ENCODE data around the gene SARS1.

Gene SARS1

GRCh38 chr1:109191891-109192290 is 21.8 kb upstream of the SARS1 start:
- no peak overlapping the region for H3K9ac ChIP-seq (ENCODE audit: low read depth in 1 of 2, low read length in 2 of 2)
- H3K36me3 ChIP-seq (ENCODE audit: control insufficient read depth in 1 of 2, insufficient read depth in 2 of 2, low read length in 2 of 2) = peaks cover 19 to 50% of the 10 kb centered on the region in 2 donors
- H3K27ac ChIP-seq (ENCODE audit: low read depth, low read length) = no peak overlapping the region

DNA sequence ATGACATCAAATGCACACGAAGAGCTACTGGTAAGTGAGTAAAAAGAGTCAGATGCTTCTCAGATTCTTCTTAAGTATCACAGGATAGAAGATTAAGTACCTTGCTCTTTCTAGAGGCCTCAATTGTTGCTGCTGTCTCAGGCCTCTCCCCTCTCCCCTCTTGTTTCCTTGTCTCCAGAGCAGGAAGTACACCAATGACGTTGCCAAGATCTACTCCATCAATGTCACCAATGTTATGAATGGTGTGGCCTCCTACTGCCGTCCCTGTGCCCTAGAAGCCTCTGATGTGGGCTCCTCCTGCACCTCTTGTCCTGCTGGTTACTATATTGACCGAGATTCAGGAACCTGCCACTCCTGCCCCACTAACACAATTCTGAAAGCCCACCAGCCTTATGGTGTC is 21.3 kb upstream of the SARS1 start:
- H3K9ac ChIP-seq (ENCODE audit: low read depth in 1 of 2, low read length in 2 of 2) = no peak overlapping the region
- H3K4me1 ChIP-seq (ENCODE audit: control insufficient read depth in 1 of 2, insufficient read depth in 2 of 2, low read length in 2 of 2) = peaks cover 7 to 9% of the 10 kb centered on the region in 2 donors
- H3K27ac ChIP-seq (ENCODE audit: low read depth, low read length) = no peak overlapping the region
- H3K9me3 ChIP-seq (ENCODE audit: control insufficient read depth in 1 of 2, low read length in 2 of 2) = no peaks in the 10 kb centered on the region
- no peaks in the 10 kb centered on the region for H3K27me3 ChIP-seq (ENCODE audit: control insufficient read depth in 1 of 2, insufficient read depth in 2 of 2, low read length in 2 of 2)
- H3K4me3 ChIP-seq (ENCODE audit: low read depth in 1 of 2, low read length in 2 of 2) = no peak overlapping the region
- H3K36me3 ChIP-seq (ENCODE audit: control insufficient read depth in 1 of 2, insufficient read depth in 2 of 2, low read length in 2 of 2) = peaks cover 22 to 48% of the 10 kb centered on the region in 2 donors

More at GRCh38 chr1:109191891-109192290, 21.8 kb upstream of the SARS1 start:
- Histone ChIP-seq H3K4me1 (ENCODE audit: control insufficient read depth in 1 of 2, insufficient read depth in 2 of 2, low read length in 2 of 2) (peaks cover 6 to 7% of the 10 kb centered on the region in 2 donors), H3K27me3 (ENCODE audit: control insufficient read depth in 1 of 2, insufficient read depth in 2 of 2, low read length in 2 of 2) (no peaks in the 10 kb centered on the region), H3K9me3 (ENCODE audit: control insufficient read depth in 1 of 2, low read length in 2 of 2) (no peaks in the 10 kb centered on the region), H3K4me3 (ENCODE audit: low read depth in 1 of 2, low read length in 2 of 2) (no peak overlapping the region)

GRCh38 chr1:109193653-109194590 is 19.8 kb upstream of the SARS1 start:
- no peak overlapping the region for H3K4me3 ChIP-seq (ENCODE audit: low read depth in 1 of 2, low read length in 2 of 2)
- H3K27ac ChIP-seq (ENCODE audit: low read depth, low read length) = no peak overlapping the region
- H3K4me1 ChIP-seq (ENCODE audit: control insufficient read depth in 1 of 2, insufficient read depth in 2 of 2, low read length in 2 of 2) = peaks cover 7 to 11% of the 10 kb centered on the region in 2 donors
- no peaks in the 10 kb centered on the region for H3K9me3 ChIP-seq (ENCODE audit: control insufficient read depth in 1 of 2, low read length in 2 of 2)
- no peaks in the 10 kb centered on the region for H3K27me3 ChIP-seq (ENCODE audit: control insufficient read depth in 1 of 2, insufficient read depth in 2 of 2, low read length in 2 of 2)
- H3K9ac ChIP-seq (ENCODE audit: low read depth in 1 of 2, low read length in 2 of 2) = no peak overlapping the region
- peaks cover 28 to 48% of the 10 kb centered on the region in 2 donors for H3K36me3 ChIP-seq (ENCODE audit: control insufficient read depth in 1 of 2, insufficient read depth in 2 of 2, low read length in 2 of 2)

- H3K27ac ChIP-seq (ENCODE audit: low read depth, low read length) = no peak overlapping the region
- no peaks in the 10 kb centered on the region for H3K9me3 ChIP-seq (ENCODE audit: control insufficient read depth in 1 of 2, low read length in 2 of 2)
- H3K27me3 ChIP-seq (ENCODE audit: control insufficient read depth in 1 of 2, insufficient read depth in 2 of 2, low read length in 2 of 2) = no peaks in the 10 kb centered on the region
- H3K9ac ChIP-seq (ENCODE audit: low read depth in 1 of 2, low read length in 2 of 2) = no peak overlapping the region
- H3K4me3 ChIP-seq (ENCODE audit: low read depth in 1 of 2, low read length in 2 of 2) = no peak overlapping the region
- H3K4me1 ChIP-seq (ENCODE audit: control insufficient read depth in 1 of 2, insufficient read depth in 2 of 2, low read length in 2 of 2) = peaks cover 6 to 11% of the 10 kb centered on the region in 2 donors
- H3K36me3 ChIP-seq (ENCODE audit: control insufficient read depth in 1 of 2, insufficient read depth in 2 of 2, low read length in 2 of 2) = peaks cover 18 to 52% of the 10 kb centered on the region in 2 donors
Measured at GRCh38 chr1:109197158-109198042, 16.3 kb upstream of the SARS1 start.

- Histone ChIP-seq H3K9me3 (ENCODE audit: control insufficient read depth in 1 of 2, low read length in 2 of 2) (no peaks in the 10 kb centered on the region), H3K36me3 (ENCODE audit: control insufficient read depth in 1 of 2, insufficient read depth in 2 of 2, low read length in 2 of 2) (peaks cover 15 to 53% of the 10 kb centered on the region in 2 donors), H3K27ac (ENCODE audit: low read depth, low read length) (no peak overlapping the region), H3K4me1 (ENCODE audit: control insufficient read depth in 1 of 2, insufficient read depth in 2 of 2, low read length in 2 of 2) (peaks cover 0 to 11% of the 10 kb centered on the region in 2 donors), H3K27me3 (ENCODE audit: control insufficient read depth in 1 of 2, insufficient read depth in 2 of 2, low read length in 2 of 2) (no peaks in the 10 kb centered on the region), H3K4me3 (ENCODE audit: low read depth in 1 of 2, low read length in 2 of 2) (no peak overlapping the region), H3K9ac (ENCODE audit: low read depth in 1 of 2, low read length in 2 of 2) (no peak overlapping the region)
Measured at GRCh38 chr1:109198043-109198695, 15.5 kb upstream of the SARS1 start.

DNA sequence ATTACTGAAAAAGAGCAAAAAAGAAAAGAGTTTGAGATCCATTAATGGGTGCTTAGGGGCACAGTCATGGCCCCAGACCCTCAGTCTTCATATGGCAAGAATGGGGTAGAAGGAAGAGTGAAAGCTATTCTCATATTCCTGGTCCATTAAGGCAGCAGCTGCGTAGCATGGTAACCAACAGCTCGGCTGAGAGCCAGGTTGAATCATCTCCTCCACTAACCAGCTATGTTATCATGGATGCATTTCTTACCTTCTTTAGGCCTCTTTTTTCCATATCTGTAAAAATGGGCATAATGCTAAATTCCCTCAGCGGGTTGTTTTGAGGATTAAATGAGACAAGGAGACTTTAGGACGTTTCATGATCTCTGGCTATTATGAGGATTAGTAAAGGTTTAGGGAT is 15.0 kb upstream of the SARS1 start:
- no peaks in the 10 kb centered on the region for H3K27me3 ChIP-seq (ENCODE audit: control insufficient read depth in 1 of 2, insufficient read depth in 2 of 2, low read length in 2 of 2)
- no peak overlapping the region for H3K4me3 ChIP-seq (ENCODE audit: low read depth in 1 of 2, low read length in 2 of 2)
- H3K27ac ChIP-seq (ENCODE audit: low read depth, low read length) = no peak overlapping the region
- H3K36me3 ChIP-seq (ENCODE audit: control insufficient read depth in 1 of 2, insufficient read depth in 2 of 2, low read length in 2 of 2) = peaks cover 15 to 56% of the 10 kb centered on the region in 2 donors
- no peak overlapping the region for H3K9ac ChIP-seq (ENCODE audit: low read depth in 1 of 2, low read length in 2 of 2)
- peaks cover 0 to 11% of the 10 kb centered on the region in 2 donors for H3K4me1 ChIP-seq (ENCODE audit: control insufficient read depth in 1 of 2, insufficient read depth in 2 of 2, low read length in 2 of 2)
- no peaks in the 10 kb centered on the region for H3K9me3 ChIP-seq (ENCODE audit: control insufficient read depth in 1 of 2, low read length in 2 of 2)

DNA sequence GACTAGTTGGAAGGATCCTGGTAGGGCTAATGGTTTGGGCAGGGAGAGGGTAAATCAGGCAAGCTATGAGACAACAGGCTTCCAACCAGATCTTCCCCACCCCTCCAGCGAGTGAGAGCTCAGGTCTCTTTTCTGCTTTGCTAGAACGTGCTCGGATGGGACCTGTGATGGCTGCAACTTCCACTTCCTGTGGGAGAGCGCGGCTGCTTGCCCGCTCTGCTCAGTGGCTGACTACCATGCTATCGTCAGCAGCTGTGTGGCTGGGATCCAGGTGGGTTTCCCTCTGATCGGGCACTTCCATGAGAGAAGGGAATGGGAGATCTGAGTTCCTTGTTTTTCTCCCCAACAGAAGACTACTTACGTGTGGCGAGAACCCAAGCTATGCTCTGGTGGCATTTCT is 14.0 kb upstream of the SARS1 start:
- H3K9ac ChIP-seq (ENCODE audit: low read depth in 1 of 2, low read length in 2 of 2) = no peak overlapping the region
- peaks cover 0 to 5% of the 10 kb centered on the region in 2 donors for H3K4me1 ChIP-seq (ENCODE audit: control insufficient read depth in 1 of 2, insufficient read depth in 2 of 2, low read length in 2 of 2)
- no peak overlapping the region for H3K4me3 ChIP-seq (ENCODE audit: low read depth in 1 of 2, low read length in 2 of 2)
- no peaks in the 10 kb centered on the region for H3K9me3 ChIP-seq (ENCODE audit: control insufficient read depth in 1 of 2, low read length in 2 of 2)
- peaks cover 16 to 50% of the 10 kb centered on the region in 2 donors for H3K36me3 ChIP-seq (ENCODE audit: control insufficient read depth in 1 of 2, insufficient read depth in 2 of 2, low read length in 2 of 2)
- H3K27me3 ChIP-seq (ENCODE audit: control insufficient read depth in 1 of 2, insufficient read depth in 2 of 2, low read length in 2 of 2) = no peaks in the 10 kb centered on the region
- H3K27ac ChIP-seq (ENCODE audit: low read depth, low read length) = no peak overlapping the region

DNA sequence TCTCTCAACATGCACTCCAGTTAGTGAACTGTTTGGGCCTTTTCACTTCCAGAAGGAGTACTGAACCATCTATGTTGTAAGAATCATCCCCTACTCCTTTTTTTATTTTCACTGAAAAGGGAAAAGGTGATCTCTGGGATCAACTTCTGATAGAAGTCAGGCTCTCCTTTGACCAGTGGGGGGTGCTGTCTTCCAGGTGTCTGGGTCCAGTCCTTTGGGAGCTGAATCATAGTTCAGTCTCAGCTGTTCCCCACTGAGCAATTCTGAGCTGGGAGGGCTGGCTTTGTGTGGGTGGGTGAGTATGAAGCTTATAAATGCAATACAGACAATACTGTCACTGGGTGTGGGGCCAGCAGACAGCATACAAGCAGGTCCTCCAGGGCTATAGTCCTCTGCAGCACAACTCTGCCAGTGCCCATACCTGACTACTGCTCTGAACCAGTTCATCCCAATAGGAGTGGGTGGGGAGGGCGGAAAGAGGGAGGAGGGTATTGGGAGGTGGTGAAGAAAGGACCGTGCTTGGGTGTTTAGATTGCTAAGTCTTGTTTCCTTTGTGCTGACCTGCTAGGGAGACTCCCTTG is 12.5 kb upstream of the SARS1 start:
- Histone ChIP-seq H3K36me3 (ENCODE audit: control insufficient read depth in 1 of 2, insufficient read depth in 2 of 2, low read length in 2 of 2) (peaks cover 16 to 50% of the 10 kb centered on the region in 2 donors), H3K27me3 (ENCODE audit: control insufficient read depth in 1 of 2, insufficient read depth in 2 of 2, low read length in 2 of 2) (no peaks in the 10 kb centered on the region), H3K9me3 (ENCODE audit: control insufficient read depth in 1 of 2, low read length in 2 of 2) (no peaks in the 10 kb centered on the region), H3K27ac (ENCODE audit: low read depth, low read length) (no peak overlapping the region), H3K4me3 (ENCODE audit: low read depth in 1 of 2, low read length in 2 of 2) (no peak overlapping the region), H3K4me1 (ENCODE audit: control insufficient read depth in 1 of 2, insufficient read depth in 2 of 2, low read length in 2 of 2) (peaks cover 0 to 5% of the 10 kb centered on the region in 2 donors), H3K9ac (ENCODE audit: low read depth in 1 of 2, low read length in 2 of 2) (no peak overlapping the region)

DNA sequence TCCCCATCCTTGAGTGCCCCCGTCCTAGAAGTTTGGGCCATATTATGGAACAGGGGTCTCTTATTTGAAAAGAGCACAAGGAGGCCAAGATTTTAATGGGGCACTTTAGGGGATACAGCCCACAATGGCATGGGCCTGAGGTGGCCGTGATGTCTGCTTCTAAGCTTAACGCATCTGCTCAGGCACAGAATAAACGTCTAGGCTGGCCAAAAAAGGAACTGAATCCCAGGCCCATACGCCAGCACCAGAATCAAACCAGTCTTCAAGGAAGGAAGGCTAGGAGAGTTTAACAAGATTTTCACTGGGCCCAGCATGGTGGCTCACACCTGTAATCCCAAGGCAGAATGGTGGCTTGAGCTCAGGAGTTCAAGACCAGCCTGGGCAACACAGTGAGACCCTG is 9.2 kb upstream of the SARS1 start:
- Histone ChIP-seq H3K27me3 (ENCODE audit: control insufficient read depth in 1 of 2, insufficient read depth in 2 of 2, low read length in 2 of 2) (no peaks in the 10 kb centered on the region), H3K9ac (ENCODE audit: low read depth in 1 of 2, low read length in 2 of 2) (no peak overlapping the region), H3K36me3 (ENCODE audit: control insufficient read depth in 1 of 2, insufficient read depth in 2 of 2, low read length in 2 of 2) (peaks cover 6 to 29% of the 10 kb centered on the region in 2 donors), H3K27ac (ENCODE audit: low read depth, low read length) (no peak overlapping the region), H3K4me3 (ENCODE audit: low read depth in 1 of 2, low read length in 2 of 2) (no peak overlapping the region), H3K9me3 (ENCODE audit: control insufficient read depth in 1 of 2, low read length in 2 of 2) (no peaks in the 10 kb centered on the region), H3K4me1 (ENCODE audit: control insufficient read depth in 1 of 2, insufficient read depth in 2 of 2, low read length in 2 of 2) (peaks cover 10 to 12% of the 10 kb centered on the region in 2 donors)
